HEK293T (cell line): ENCODE measurements around the gene LCE2D.

ENCODE experiments used
- ARNT ChIP-seq: fragments of 450-650 bp; IDR thresholded peaks from 2 replicates; pipeline ENCODE4 v1.6.1; 2017; ENCODE audit warnings: mild to moderate bottlenecking
- BHLHE40 ChIP-seq: fragments of 450-650 bp; IDR thresholded peaks from 2 replicates; pipeline ENCODE4 v1.6.1; 2016; ENCODE audit warnings: mild to moderate bottlenecking, moderate library complexity, borderline replicate concordance
- FOXA1 ChIP-seq: fragments of 450-650 bp; IDR thresholded peaks from 2 replicates; pipeline ENCODE4 v1.6.1; 2016; ENCODE audit warnings: mild to moderate bottlenecking
- FOXK2 ChIP-seq: fragments of 450-650 bp; IDR thresholded peaks from 2 replicates; pipeline ENCODE4 v1.6.1; 2016; ENCODE audit warnings: mild to moderate bottlenecking
- FOXM1 ChIP-seq: fragments of 450-650 bp; IDR thresholded peaks from 2 replicates; pipeline ENCODE4 v1.6.1; 2017; ENCODE audit warnings: mild to moderate bottlenecking, borderline replicate concordance
- HDGF ChIP-seq: fragments of 450-650 bp; IDR thresholded peaks from 2 replicates; pipeline ENCODE4 v1.6.1; 2017; ENCODE audit warnings: antibody characterized with exemption, borderline replicate concordance
- L3MBTL2 ChIP-seq: fragments of 450-650 bp; conservative IDR thresholded peaks from 2 replicates; pipeline ENCODE4 v1.6.1; 2016; ENCODE audit warnings: mild to moderate bottlenecking
- LEF1 ChIP-seq: fragments of 450-650 bp; IDR thresholded peaks from 2 replicates; pipeline ENCODE4 v1.6.1; 2017; ENCODE audit warnings: mild to moderate bottlenecking, borderline replicate concordance
- PKNOX1 ChIP-seq: fragments of 450-650 bp; IDR thresholded peaks from 2 replicates; pipeline ENCODE4 v1.6.1; 2016
- SP1 ChIP-seq: fragments of 450-650 bp; IDR thresholded peaks from 2 replicates; pipeline ENCODE4 v1.6.1; 2017
- SUZ12 ChIP-seq: fragments of 450-650 bp; IDR thresholded peaks from 2 replicates; pipeline ENCODE4 v1.6.1; 2016; ENCODE audit warnings: mild to moderate bottlenecking
- TARDBP ChIP-seq: fragments of 450-650 bp; IDR thresholded peaks from 2 replicates; pipeline ENCODE4 v1.6.1; 2016
- ZNF384 ChIP-seq: fragments of 450-650 bp; IDR thresholded peaks from 2 replicates; pipeline ENCODE4 v1.6.1; 2016

DNA sequence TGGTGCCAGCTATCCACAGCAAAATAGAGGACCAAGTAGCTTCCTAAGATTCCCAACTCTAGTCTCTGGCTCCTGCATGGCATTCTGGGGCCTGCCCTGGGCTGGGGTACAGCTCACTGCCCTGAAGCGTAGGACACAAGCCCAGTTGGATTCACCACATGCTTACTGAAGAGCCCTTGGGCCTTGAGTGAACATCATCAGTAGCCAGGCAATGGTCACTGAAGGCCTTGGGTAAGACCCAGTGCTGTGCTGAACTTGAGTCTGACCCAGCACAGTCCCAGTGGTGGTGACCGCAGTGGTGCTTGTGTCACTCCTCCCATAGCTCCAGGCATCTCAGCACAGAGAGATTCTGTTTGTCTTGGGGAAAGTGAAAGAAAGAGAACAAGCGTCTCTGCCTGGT, 32.6 kb upstream of the LCE2D start:
- TF ChIP-seq FOXM1 (no peak), HDGF (no peak), L3MBTL2 (no peak), ARNT (no peak), TARDBP (no peak), ZNF384 (no peak), BHLHE40 (no peak), LEF1 (no peak), PKNOX1 (no peak), FOXA1 (no peak), SP1 (no peak), FOXK2 (no peak), SUZ12 (no peak)
